SU-DHL-6 (cell line): ENCODE measurements around the gene CPNE4.

Source experiments
- H2AFZ ChIP-seq: fragments of 200-600 bp; sonication (generic); 2 replicates; pipeline ENCODE4 v1.6.1; 2014; ENCODE audit warnings: low read depth, mild to moderate bottlenecking, moderate library complexity, mixed read lengths, antibody characterized with exemption, low read length; ENCODE audit not compliant: severe bottlenecking
- H3F3A ChIP-seq: fragments of 200-600 bp; shearing (Covaris generic); 2 replicates; pipeline ENCODE4 v1.6.0; 2016; ENCODE audit warnings: antibody characterized with exemption, mild to moderate bottlenecking; ENCODE audit not compliant: insufficient read depth
- H3K27ac ChIP-seq: fragments of 200-600 bp; sonication (generic); 2 replicates; pipeline ENCODE4 v1.5.1; 2016; ENCODE audit warnings: low read depth, mild to moderate bottlenecking, low read length, moderate library complexity, mixed read lengths
- H3K27me3 ChIP-seq: fragments of 200-600 bp; sonication (generic), shearing (Covaris generic); 2 replicates; pipeline ENCODE4 v1.6.0; 2014; ENCODE audit warnings: mild to moderate bottlenecking, low read length
- H3K36me3 ChIP-seq: fragments of 200-600 bp; sonication (generic); 2 replicates; pipeline ENCODE4 v1.6.1; 2014; ENCODE audit warnings: mild to moderate bottlenecking, low read length, mixed read lengths
- H3K4me2 ChIP-seq: fragments of 300-600, 200-600 bp; shearing (Covaris generic), sonication (generic); 2 replicates; pipeline ENCODE4 v1.6.0; 2014; ENCODE audit warnings: low read length, low read depth, mild to moderate bottlenecking; ENCODE audit not compliant: poor library complexity, severe bottlenecking
- H3K4me3 ChIP-seq: fragments of 200-600 bp; sonication (generic); 2 replicates; pipeline ENCODE4 v1.5.1; 2014; ENCODE audit warnings: antibody characterized with exemption, low read length, mild to moderate bottlenecking, mixed read lengths; ENCODE audit not compliant: insufficient read depth, poor library complexity, severe bottlenecking
- H3K79me2 ChIP-seq: fragments of 200-600 bp; sonication (generic); 2 replicates; pipeline ENCODE4 v1.6.1; 2014; ENCODE audit warnings: mild to moderate bottlenecking, low read length, moderate library complexity; ENCODE audit not compliant: insufficient read depth
- H3K9ac ChIP-seq: fragments of 200-600 bp; sonication (generic); 2 replicates; pipeline ENCODE4 v1.7.0; 2014; ENCODE audit warnings: mild to moderate bottlenecking, low read length
- H3K9me2 ChIP-seq: fragments of 200-600 bp; sonication (generic); replicated peaks from 2 replicates; pipeline ENCODE4 v1.6.1; 2014; ENCODE audit warnings: low read length; ENCODE audit not compliant: insufficient read depth
- H3K9me3 ChIP-seq: fragments of 200-600 bp; sonication (generic); 2 replicates; pipeline ENCODE4 v1.6.1; 2014; ENCODE audit warnings: low read length, mixed read lengths; ENCODE audit not compliant: insufficient read depth
- H4K20me1 ChIP-seq: fragments of 200-600 bp; sonication (generic); 2 replicates; pipeline ENCODE4 v1.6.1; 2014; ENCODE audit warnings: low read depth, mild to moderate bottlenecking, antibody characterized with exemption, low read length, moderate library complexity, mixed read lengths
- EZH2phosphoT487 ChIP-seq: fragments of 200-600 bp; sonication (generic), shearing (Covaris generic); conservative IDR thresholded peaks from 2 replicates; pipeline ENCODE4 v1.6.1; 2018; ENCODE audit warnings: mild to moderate bottlenecking, antibody characterized with exemption, low read length, moderate library complexity, mixed read lengths
- TF ChIP-seq, protein P1 (sequence below): fragments of 200-600 bp; sonication (generic); IDR thresholded peaks from one replicate; pipeline ENCODE4 v1.5.1; 2017; ENCODE audit warnings: antibody characterized with exemption, mild to moderate bottlenecking, low read length, moderate library complexity; ENCODE audit not compliant: insufficient read depth, poor library complexity, severe bottlenecking

CPNE4 gene

DNA sequence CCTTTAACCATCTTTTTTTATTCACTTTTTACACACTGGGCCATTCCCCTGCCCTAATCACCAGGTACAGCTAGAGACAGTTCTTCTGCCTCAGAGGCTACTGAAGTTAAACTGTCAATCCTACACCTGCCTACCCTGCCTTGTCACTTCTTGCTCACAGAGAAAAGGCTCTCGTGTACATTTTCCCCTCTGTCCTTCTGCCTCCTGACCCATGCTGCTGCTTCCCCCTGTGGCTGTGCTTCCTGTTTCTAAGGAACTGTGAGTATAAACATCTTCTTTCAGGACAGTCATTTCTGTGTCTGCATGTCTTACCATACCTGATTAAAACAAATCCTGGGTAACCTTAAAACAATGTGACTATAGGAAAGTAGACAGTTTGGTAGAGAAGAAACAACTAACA is 295.6 kb downstream of the CPNE4 start:
- Histone ChIP-seq H2AFZ (no peak overlapping the region), H3K4me3 (no peak overlapping the region), H3K27me3 (no peaks in the 10 kb centered on the region), H3K4me2 (no peak overlapping the region), H4K20me1 (no peaks in the 10 kb centered on the region), H3K36me3 (no peaks in the 10 kb centered on the region), H3K9ac (no peak overlapping the region), H3K9me3 (no peaks in the 10 kb centered on the region), H3K27ac (no peak overlapping the region), H3F3A (no peaks in the 10 kb centered on the region), H3K9me2 (no peaks in the 10 kb centered on the region), H3K79me2 (no peaks in the 10 kb centered on the region)
- no peak for TF ChIP-seq EZH2phosphoT487
- TF ChIP-seq, protein P1, sequence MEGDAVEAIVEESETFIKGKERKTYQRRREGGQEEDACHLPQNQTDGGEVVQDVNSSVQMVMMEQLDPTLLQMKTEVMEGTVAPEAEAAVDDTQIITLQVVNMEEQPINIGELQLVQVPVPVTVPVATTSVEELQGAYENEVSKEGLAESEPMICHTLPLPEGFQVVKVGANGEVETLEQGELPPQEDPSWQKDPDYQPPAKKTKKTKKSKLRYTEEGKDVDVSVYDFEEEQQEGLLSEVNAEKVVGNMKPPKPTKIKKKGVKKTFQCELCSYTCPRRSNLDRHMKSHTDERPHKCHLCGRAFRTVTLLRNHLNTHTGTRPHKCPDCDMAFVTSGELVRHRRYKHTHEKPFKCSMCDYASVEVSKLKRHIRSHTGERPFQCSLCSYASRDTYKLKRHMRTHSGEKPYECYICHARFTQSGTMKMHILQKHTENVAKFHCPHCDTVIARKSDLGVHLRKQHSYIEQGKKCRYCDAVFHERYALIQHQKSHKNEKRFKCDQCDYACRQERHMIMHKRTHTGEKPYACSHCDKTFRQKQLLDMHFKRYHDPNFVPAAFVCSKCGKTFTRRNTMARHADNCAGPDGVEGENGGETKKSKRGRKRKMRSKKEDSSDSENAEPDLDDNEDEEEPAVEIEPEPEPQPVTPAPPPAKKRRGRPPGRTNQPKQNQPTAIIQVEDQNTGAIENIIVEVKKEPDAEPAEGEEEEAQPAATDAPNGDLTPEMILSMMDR: no peak

DNA sequence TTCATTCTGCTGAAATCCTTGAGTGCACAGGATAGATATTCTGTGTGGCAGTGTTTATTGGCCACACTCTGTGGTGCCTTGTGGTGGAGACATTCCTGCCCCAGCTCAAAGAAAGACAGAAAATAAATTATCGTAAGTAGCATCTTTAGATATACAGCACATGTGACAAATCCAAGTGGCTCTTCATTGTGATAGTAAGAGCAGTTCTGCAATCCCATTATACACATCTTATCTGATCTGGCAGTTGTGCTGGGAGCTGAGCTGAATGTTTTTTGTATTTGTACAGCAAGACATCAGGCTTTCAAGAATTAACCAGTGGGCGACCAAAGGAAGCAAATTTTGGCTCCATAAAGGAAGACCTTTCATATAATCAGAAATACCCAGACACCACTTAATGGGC is 296.7 kb downstream of the CPNE4 start:
- H3K9me3 ChIP-seq: no peaks in the 10 kb centered on the region
- H3K9ac ChIP-seq: no peak overlapping the region
- no peaks in the 10 kb centered on the region for H3F3A ChIP-seq
- H3K9me2 ChIP-seq: no peaks in the 10 kb centered on the region
- no peak overlapping the region for H2AFZ ChIP-seq
- no peak for TF ChIP-seq EZH2phosphoT487
- TF ChIP-seq, protein P1: no peak
- H3K27me3 ChIP-seq: no peaks in the 10 kb centered on the region
- no peaks in the 10 kb centered on the region for H3K79me2 ChIP-seq
- no peaks in the 10 kb centered on the region for H4K20me1 ChIP-seq
- H3K36me3 ChIP-seq: no peaks in the 10 kb centered on the region
- no peak overlapping the region for H3K27ac ChIP-seq
- no peak overlapping the region for H3K4me2 ChIP-seq
- no peak overlapping the region for H3K4me3 ChIP-seq

DNA sequence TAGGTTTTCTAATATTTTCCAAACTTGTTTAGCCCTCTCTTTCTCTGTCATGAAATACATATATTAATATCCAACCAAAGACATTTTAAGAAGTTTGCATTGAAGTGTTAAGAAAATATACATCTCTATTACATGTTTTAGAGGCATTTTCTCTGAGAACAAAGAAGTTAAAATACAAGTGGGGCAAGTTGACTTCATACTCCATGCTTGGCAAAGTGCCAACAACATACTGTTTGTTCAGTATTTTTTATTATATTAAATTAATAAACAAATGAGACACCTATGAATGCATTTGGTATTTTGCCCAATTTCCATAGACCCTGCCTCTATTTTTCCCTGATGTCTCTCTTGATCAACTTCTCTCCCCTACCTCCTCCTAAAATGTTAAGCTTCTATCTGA is 299.3 kb downstream of the CPNE4 start:
- no peak for TF ChIP-seq EZH2phosphoT487
- TF ChIP-seq, protein P1: no peak
- Histone ChIP-seq H3K36me3 (no peaks in the 10 kb centered on the region), H3K4me3 (no peak overlapping the region), H3K27me3 (no peaks in the 10 kb centered on the region), H3K9me2 (no peaks in the 10 kb centered on the region), H2AFZ (no peak overlapping the region), H3K79me2 (no peaks in the 10 kb centered on the region), H3K9me3 (no peaks in the 10 kb centered on the region), H4K20me1 (no peaks in the 10 kb centered on the region), H3F3A (no peaks in the 10 kb centered on the region), H3K27ac (no peak overlapping the region), H3K9ac (no peak overlapping the region), H3K4me2 (no peak overlapping the region)

DNA sequence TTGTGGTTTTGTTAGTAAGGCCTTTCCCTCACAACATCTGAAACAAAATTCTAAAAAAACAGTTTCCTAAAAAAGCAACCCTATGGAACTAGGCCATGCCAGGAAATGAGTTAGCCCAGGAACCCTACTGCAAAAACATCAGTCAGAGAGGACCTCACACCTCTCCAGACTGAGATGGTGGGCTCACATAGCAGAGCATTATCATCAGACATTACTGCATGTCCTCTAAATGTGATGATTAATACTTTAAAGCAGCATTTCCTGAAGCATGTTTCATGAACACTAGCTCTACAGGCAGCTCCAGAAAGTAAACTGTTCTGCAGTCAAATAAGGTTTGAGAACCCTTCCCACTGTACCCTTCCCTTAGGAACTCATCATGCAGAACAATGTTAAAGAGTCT is 299.7 kb downstream of the CPNE4 start:
- H3K4me3 ChIP-seq: no peak overlapping the region
- H3K27ac ChIP-seq: no peak overlapping the region
- H3K9me3 ChIP-seq: no peaks in the 10 kb centered on the region
- H3K4me2 ChIP-seq: no peak overlapping the region
- no peaks in the 10 kb centered on the region for H3F3A ChIP-seq
- TF ChIP-seq, protein P1: no peak
- TF ChIP-seq EZH2phosphoT487: no peak
- no peaks in the 10 kb centered on the region for H3K9me2 ChIP-seq
- H3K36me3 ChIP-seq: no peaks in the 10 kb centered on the region
- H4K20me1 ChIP-seq: no peaks in the 10 kb centered on the region
- no peak overlapping the region for H2AFZ ChIP-seq
- H3K27me3 ChIP-seq: no peaks in the 10 kb centered on the region
- H3K9ac ChIP-seq: no peak overlapping the region
- no peaks in the 10 kb centered on the region for H3K79me2 ChIP-seq
